A673 (cell line): ENCODE measurements around the gene KRT38.

Experiments
- CTCF ChIP-seq: fragments of 300-800, 200-600 bp; sonication (generic); conservative IDR thresholded peaks from 2 replicates; pipeline ENCODE4 v1.5.1; 2017; ENCODE audit warnings: low read depth, mild to moderate bottlenecking, antibody characterized with exemption, low read length, moderate library complexity, mixed read lengths
- EZH2 ChIP-seq: fragments of 200-600 bp; sonication (generic); IDR thresholded peaks from 2 replicates; pipeline ENCODE4 v1.6.1; 2017; ENCODE audit warnings: borderline replicate concordance, low read depth, mild to moderate bottlenecking, mixed read lengths, antibody characterized with exemption, low read length; ENCODE audit not compliant: poor library complexity, severe bottlenecking

DNA sequence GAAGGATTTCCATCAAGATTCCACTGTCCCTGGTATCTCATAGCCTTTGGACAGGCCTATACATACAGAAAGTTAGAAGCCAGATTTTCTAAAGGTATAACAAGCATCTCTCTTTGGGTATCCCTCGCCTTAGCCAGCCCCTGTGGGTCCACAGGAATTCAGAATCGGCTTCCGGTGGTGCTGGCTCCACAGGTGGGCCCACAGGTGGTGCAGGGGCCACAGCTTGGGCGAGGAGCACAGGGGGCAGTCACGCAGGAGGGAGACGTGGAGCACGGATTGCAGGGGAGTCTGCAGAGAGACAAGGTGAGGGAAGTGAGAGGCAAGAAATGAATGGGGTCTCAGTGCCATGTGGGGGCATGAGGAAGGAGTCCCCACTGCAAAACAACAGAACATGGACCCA, 3.5 kb downstream of the KRT38 start:
- TF ChIP-seq EZH2 (no peak), CTCF (no peak)
